Stimulated activated CD4-positive, alpha-beta T cell treated with anti-CD3 and anti-CD28 coated beads, Interleukin-1b, Interleukin-23, amount 100 ng/mL, for 24 hours (primary cell): ENCODE results near the gene UBE2L6.

Experiments
- DNase-seq, 4 experiments: peaks; one replicate each; pipeline ENCODE4 v3.0.0-alpha.2; 2020; ENCODE audit warnings: low read depth in 4 of 4, low spot score in 1 of 4

UBE2L6 gene

DNA sequence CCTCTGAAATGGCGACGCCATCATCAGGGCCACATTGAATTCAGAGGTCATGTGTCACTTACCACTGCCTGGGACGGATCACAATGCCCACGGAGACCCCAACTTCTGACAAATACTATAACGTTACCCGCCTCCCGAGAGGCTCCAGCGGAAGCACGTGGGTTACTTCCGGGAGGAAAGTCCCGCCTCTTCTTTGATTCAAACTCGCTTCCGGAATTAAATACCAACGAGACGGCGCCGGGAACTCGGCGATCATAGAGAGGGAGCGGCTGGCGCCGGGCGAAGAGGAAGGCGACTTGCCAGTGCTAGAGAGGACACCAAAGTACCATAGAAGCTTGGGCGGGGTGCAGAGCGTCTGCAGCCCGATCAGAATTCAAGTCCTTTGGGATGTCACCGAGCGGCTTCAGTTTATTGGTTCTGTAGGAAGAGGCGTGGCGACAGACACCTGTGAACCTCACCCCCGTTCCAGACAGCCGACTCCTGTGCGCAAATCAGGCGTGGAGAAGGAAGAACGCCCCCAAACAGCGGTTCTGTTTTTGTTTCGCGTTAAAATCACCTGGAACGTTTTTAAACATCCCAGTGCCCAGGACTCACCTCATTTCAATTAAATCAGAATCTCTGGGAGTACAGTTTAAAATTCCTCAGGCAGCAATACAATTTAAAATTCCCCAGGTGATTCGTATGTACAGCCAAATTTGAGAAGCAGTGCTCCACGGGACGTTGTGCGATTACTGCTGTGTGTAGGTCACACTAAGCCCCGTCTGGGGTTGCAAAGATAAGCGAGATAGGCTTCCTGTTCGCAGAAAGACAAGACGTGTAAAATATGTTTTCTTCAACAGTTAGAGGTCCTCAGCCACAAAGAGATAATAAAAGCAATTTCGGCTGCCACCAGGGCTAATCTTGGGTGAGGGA lies 36.6 kb downstream of the UBE2L6 start, which contains the start of gene TIMM10:
Gene TIMM10, minus strand, starts transcription at position 159 of the 912 bp plus-strand sequence. CDS start 565 bp downstream, outside the sequence.
- DNase-seq = peak; percentile 68 to 91 (median 85)

DNA sequence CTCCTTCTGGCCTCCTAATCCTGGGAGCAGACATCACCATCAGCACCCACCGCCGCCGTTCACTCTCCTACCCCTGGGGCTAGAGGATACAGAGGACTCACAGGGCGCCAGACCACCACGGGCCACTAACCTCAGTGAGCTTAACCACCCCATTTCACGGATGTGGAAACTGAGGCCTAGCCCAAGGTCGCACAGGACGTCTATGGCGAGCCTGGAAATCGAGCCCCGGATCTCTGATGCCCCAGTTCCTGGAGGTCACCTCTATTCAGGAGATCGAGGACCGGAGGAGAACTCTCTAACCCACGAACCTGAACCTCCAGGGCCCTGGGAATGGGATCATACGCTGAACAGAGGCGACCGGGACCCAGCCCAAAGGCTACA lies 37.3 kb downstream of the UBE2L6 start:
- no peak for DNase-seq

DNA sequence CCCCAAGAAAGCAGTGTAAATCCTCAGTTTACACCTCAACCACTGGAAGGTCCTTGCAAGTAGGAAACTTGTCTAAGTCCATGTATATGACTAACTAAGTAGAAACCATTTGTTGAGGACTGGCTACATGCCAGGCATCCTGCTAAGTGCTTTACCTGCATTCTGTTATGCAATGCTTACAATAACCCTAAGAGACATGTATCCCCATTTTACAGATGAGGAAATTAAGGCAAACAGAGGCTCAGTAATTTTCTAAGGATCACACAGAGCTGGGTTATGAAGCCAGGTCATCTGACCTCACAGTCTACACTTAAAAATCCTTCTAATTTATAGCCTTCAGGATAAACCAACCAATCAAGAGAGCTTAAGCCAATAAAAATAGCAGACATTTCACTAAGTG lies 38.5 kb downstream of the UBE2L6 start:
- no peak for DNase-seq

DNA sequence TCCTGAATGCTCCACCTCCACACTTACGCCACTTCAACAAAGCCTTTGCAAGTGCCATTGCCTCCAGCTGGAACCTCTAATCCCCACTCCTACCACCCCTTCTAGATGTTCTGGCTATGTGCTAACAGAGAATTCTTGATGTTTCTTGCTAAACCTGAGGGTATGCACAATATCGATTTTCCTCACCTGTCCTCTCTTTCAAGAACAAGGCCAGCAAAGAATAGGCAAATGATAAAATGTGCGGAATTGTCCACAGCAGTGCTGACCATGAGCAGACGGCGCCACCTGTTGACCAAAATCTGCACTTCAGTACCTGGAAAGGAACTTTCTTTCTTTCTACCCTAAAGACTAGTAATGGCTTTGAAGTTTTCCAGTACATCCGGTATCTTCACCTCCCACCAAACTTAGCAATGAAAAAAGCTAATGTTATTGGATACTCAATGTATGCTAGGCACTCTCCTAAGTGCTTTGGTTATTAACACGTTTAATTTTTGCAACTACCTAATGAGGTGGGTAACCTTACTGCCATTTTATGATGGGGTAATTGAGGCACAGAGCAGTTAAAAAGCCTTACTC lies 40.3 kb downstream of the UBE2L6 start:
- DNase-seq = peak; percentile 52 to 59 (median 56)

DNA sequence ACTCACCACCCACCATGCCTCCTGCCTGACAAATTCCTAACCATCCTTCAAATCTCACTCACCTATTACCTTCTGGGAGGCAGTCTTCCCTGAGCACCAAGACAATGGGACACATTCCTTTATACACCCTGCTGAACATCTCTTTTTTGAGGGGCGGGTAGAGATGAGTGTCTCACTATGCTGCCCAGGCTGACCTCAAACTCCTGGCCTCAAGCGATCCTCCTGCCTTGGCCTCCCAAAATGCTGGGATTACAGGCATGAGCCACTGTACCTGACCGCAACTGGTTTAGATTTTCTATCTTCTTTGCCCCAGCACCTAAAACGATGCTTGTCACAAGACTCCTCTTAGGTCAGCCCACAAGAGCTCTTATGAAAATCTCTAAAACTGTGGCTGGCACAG lies 44.1 kb downstream of the UBE2L6 start:
- no peak for DNase-seq

DNA sequence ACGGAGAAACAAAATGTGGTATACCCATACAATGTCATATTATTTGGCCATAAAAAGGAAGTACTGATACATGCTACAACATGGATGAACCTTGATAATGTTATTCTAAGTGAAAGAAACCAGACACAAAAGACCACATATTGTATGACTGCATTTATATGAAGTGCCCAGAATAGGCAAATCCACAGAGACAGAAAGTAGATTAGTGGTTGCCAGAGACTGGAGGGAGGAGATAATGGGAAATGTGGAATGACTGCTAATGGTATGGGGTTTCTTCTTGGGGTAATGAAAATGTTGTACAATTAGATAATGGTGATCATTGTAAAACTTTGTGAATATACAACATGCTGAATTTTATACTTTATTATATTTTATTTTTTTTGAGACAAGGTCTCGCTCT lies 46.4 kb downstream of the UBE2L6 start:
- no peak for DNase-seq

DNA sequence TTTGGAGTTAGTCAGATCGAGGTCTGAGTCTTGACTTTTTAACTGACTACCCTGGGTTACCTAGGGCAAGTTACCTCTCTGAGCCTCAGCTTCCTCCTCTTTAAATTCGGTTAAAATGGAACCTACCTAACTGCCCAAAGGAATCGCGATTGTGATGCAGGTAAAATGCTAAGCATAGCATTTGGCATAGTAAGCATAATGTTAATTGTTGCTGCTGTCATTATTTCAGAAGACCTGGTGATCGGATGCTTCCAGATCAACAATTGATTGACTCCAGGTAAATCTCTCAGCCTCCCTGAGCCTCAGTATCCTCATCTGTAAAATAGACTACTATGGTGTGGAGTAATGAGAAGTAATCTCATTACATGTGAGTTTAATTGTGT lies 51.4 kb downstream of the UBE2L6 start:
- DNase-seq = no peak

DNA sequence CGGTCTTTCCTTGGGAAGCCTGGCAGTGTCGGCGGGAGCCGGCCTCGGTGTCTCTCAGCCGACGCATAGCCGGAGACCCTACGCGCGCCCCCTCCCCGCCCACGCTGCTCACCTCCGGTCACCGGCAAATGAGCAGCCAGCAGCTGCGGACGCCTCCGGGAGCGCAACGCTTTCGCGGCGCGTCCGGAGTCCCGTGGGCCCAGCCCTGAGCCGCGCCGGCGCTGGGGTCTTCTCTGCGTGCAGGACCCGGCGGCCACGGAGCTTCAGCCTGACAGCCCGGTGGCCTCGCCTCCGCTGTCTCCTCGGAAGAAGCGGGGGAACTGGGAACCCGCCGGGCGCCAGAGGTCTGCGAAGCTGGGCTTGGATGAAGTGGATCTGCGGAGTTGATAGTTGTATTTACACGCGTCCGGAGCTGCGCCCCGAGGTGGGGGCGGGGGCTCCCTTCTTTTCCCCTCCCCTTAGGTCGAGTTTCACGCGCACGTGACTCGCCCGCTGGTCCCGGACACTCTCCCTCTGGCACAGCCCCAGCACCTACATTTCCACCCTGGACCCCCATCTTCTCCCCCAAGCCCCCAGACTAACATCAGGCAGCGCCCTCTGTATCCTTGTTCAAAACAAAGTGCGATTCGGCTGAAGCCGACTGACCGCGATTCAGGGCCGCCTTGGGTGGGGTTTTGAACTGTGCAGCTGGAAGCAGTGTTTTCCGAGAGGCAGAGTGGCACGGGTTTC lies 52.0 kb downstream of the UBE2L6 start, which contains the start of gene SLC43A1:
Gene SLC43A1, minus strand, starts transcription at position 371 of the 729 bp plus-strand sequence. CDS start 1,591 bp downstream, outside the sequence.
- peak in 2 of 4 experiments; percentile 19 to 45 for DNase-seq

DNA sequence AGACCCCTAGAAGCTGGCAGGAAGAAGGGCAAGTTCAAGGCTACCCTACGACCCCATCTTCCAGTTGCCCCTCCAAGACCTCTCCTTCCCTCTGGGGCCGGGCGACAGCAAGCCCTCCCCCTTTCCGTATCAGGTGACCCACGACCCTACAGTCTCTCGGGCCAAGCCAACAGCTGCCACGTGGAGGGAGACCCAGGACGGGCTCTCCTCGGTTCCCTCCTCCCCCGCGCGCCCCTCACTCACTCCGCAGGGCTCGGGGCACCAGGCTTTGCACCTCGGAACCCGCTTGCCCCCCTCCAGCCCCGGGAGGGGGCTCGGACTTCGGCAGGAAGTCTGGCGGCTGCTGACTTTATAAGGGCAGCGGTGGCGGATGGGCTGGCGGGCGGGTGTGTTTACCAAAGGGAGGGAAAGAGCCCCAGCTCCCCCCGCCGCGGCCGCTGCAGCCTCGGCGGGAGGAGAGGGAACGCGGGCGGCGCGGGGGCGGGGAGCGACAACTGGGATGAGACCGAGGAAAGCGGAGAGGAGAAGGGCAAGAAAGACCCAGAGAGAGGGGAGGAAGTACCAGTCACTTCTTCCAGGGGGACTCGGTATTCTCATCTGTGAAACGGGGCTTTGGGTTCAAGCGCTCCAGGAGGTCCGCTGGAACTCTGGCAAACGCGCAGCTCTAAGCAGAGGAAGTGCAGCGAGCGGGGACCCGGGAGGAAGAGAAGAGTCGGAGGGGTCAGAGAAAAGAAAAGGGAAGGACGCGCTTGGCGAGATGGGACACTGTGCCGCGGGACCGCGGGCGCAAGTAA lies 52.7 kb downstream of the UBE2L6 start:
- peak in 3 of 4 experiments; percentile 25 to 51 (median 41) for DNase-seq

DNA sequence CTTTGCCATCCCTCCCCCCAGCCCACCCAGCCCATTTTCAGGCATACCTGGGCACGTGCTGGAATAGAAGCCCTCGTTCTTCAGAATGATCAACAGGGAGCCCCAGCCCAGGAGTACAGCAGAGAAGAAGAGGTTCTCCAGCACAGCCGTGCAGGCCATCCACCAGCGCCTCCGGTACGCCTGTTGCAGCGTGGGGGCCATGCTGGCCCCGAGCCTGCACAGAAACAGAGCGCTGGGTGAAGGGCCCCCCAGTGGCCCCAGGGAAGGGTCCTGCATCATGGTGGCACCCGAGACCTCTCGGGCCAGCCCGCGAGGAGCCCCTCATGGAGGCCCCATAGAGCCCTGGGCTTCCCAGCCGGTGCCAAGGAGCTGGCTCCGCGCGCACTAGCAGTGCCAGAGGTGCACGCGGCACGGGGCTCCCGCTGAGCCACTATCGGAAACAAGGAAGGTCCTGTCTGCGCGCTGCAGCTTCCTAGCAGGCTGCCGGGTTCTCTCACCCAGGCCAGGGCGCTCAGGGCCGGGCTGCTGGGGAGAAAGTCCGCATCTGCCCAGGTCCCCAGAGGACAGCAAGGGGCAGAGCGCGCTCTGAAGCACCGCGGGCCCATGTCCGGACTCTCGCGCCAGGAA lies 53.4 kb downstream of the UBE2L6 start:
- DNase-seq = peak in 1 of 4 experiments; percentile 16

DNA sequence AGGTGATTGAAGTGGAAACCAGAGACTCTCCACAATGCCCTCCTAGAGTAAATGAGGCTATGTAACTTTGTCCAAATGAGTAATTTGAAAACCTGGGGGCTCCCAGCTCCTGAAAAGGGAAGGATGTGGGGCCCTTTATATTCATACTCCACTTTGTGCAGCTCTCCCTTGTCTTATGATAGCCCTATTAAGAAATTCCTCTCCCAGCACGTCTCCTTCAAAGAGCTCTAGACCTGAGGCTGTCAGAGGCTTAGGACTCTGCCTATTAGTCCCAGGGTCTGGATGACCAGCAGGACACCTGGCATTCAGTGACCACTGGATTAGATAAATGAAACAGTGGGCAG lies 54.0 kb downstream of the UBE2L6 start:
- DNase-seq = no peak

DNA sequence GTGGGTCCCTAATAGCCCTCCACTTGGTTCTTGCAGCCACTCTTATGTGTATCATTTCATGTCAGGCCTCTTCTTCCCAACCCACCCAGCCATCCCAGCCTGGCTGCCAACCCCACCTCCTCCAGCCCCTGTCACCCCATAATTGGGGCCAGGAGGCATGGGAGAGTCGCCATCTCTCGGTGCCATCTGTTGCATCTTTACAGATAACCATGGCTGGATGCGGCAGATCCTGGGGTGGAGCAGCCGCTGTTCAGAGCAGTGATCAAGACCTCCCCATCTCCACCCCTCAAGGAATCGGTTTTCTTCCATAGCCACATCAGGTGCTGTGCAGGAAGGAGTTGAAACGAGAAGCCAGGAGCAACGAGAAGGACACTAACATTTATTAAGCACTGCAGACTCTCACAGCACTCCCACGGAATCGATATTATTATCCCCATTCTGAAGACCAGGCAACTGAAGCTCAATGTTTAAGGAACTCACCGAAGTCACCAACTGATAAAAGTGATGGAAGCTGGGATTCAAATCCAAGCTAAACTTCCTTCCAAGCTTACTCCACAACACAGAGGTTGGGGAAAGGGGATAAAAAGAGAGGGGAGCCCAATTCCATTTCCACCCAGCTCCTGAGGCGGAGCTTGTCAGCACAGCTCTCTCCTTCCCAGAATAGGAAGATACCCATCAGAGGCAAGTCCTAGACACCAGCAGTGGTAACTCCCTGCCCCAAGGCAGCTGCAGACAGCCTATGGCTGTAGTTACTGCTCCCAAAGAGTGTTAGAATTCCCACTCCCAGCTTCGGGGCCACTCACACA lies 54.6 kb downstream of the UBE2L6 start:
- DNase-seq = no peak

DNA sequence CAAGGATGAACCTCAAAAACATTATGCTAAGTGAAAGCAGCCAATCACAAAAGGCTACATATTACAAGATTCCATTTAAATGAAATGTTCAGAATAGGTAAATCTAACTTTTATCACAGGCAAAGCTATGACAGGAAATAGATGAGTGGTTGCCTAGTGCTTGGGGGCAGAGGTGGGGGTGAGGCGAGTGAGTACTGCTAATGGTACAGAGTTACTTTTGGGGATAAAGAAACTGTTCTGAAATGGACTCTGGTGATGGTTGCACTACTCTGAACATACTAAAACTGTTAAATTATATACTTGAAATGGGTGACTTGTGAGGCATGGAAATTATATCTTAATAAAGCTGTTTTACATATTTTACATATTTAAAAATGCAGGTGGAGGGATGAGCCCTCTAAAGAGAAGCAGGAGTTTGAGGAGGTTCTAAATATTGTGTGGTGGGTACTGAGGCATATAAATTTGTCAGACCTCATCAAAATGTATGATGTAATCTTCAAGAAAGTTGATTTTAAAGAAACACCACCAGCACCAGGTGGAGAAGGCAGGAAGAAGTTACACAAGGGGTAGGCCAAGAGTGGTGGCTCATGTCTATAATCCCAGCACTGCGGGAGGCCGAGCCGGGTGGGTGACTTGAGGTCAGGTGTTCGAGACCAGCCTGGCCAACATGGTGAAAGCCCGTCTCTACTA lies 55.6 kb downstream of the UBE2L6 start:
- DNase-seq = no peak

DNA sequence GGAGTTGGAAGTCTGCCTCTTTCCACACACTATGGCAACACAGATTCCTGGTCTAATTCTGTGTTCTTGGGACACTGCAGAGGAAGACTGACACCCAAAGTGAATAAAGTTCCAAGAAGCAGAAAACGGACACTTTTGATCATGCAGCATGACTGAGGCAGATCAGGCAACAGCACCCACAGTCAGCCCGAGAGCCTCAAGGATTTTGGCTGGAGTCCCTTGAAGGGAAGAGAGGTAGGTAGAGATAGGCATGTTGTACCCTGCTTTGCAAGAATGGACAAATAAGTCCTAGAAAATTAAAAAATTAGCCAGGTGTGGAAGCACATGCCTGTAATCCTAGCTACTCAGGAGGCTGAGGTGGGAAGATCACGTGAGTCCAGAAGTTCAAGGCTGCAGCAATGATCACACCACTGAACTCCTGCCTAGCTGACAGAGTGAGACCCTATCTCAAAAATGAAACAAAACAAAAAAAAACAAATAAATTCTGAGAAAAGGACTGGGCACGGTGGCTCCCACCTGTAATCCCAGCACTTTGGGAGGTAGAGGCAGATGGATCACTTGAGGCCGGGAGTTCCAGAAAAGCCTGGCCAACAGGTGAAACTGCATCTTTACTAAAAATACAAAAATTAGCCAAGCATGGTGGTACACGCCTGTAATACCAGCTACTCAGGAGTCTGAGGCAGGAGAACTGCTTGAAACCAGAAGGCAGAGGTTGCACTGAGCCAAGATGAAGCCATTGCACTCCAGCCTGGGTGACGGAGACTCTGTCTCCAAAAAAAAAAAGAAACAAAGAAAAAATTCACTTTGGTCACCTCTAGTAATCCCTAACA lies 58.9 kb downstream of the UBE2L6 start:
- DNase-seq = no peak

DNA sequence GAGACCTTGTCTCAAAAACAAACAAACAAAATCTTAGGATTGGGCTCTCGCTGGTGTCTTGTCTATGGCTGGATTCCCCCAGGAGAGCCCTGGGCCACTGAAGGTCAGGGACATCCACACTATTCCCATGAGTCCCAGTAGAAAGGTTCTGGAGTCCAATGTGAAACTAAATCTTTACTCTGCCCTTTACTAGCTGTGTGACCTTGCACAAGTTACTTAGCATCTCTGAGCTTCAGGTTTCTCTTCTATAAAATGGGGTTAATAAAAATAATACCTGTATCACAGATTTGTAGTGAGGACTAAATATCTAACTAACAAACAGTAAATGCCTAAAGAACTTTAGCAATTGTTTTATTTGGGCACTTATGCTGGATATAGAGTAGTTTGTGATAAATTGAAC lies 61.0 kb downstream of the UBE2L6 start:
- DNase-seq = no peak

DNA sequence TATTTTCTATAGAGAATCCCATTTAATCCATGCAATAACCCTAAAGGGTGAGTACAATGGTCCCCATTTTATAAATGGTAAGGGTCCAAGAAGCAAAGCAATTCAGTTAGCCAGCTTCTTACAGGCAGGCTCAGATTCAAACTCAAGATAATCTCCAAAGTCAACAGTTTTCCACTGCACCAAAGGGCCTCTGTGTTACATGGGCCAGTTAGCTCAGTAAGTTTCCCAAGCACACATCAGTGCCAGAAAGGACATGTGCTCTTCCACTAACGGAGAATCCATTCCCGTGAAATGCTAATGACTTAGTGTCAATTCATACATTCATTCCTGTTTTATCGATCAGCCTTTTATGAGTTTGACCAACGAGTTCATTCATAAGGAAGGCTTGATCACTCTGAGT lies 63.0 kb downstream of the UBE2L6 start:
- no peak for DNase-seq

DNA sequence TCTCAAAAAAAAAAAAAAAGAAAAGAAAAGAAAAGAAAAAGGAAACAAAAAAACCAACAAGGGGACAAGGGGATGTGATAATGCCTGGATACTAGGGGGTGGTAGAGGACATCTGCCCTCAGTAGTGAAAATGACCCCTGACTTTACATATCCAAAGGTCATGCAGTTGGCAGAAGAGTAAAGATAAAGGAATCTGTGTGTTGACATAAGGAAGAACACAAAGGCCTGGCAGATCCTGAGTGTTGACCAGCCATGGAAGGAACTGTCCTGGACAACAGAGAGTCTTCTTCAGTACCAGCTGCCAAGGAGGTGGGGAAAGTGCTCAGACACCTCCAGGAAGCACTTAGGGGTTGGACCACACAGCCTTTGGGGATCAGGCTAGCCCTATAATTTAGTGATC lies 64.6 kb downstream of the UBE2L6 start:
- no peak for DNase-seq

DNA sequence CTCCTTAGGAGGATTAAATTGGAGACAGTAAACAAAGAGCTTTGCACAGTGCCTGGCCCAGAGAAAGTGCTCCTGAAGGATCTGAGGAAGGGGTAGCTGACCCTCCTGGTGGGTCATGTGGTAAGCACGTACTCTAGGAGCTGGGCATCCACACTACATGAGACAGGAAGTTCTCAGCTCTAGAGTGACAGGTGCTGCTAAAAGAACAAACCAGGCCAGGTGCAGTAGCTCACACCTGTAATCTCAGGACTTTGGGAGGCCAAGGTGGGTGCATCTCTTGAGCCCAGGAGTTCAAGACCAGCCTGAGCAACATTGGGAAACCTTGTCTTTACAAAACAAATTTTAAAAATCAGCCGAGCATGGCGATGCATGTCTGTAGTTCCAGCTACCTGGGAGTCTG lies 65.1 kb downstream of the UBE2L6 start:
- DNase-seq = no peak
